MM.1S (cell line): ENCODE data around the gene SORBS2.

Experiments used
- DNase-seq: peaks from one replicate; pipeline ENCODE4 v3.0.0-alpha.2; 2015
- H2AFZ ChIP-seq: fragments of 300-600 bp; sonication (generic); 2 replicates; pipeline ENCODE4 v1.6.0; 2016; ENCODE audit warnings: antibody characterized with exemption, low read length
- H3F3A ChIP-seq: fragments of 300-600 bp; sonication (generic); 2 replicates; pipeline ENCODE4 v1.6.1; 2016; ENCODE audit warnings: mild to moderate bottlenecking, antibody characterized with exemption, low read length, moderate library complexity, mixed read lengths; ENCODE audit not compliant: insufficient read depth
- H3K27ac ChIP-seq: fragments of 300-600 bp; sonication (generic); 2 replicates; pipeline ENCODE4 v1.5.1; 2016; ENCODE audit warnings: mild to moderate bottlenecking, low read length
- H3K27me3 ChIP-seq: fragments of 300-600 bp; sonication (generic); replicated peaks from 2 replicates; pipeline ENCODE4 v1.6.0; 2016; ENCODE audit warnings: low read length; ENCODE audit not compliant: insufficient read depth
- H3K36me3 ChIP-seq: fragments of 300-600 bp; sonication (generic); replicated peaks from 2 replicates; pipeline ENCODE4 v1.6.1; 2016; ENCODE audit warnings: mild to moderate bottlenecking, low read length, mixed read lengths; ENCODE audit not compliant: insufficient read depth
- H3K4me1 ChIP-seq: fragments of 300-600 bp; sonication (generic); 2 replicates; pipeline ENCODE4 v1.6.1; 2016; ENCODE audit warnings: low read length, mixed read lengths
- H3K4me2 ChIP-seq: fragments of 300-600 bp; sonication (generic); 2 replicates; pipeline ENCODE4 v1.6.0; 2016; ENCODE audit warnings: low read depth, low read length
- H3K4me3 ChIP-seq: fragments of 300-600 bp; sonication (generic); 2 replicates; pipeline ENCODE4 v1.5.1; 2016; ENCODE audit warnings: low read length, mixed read lengths
- H3K79me2 ChIP-seq: fragments of 300-600 bp; sonication (generic); 2 replicates; pipeline ENCODE4 v1.6.1; 2016; ENCODE audit warnings: mixed run types, low read length, mixed read lengths
- H3K9ac ChIP-seq: fragments of 300-600 bp; sonication (generic); 2 replicates; pipeline ENCODE4 v1.6.1; 2016; ENCODE audit warnings: low read length, mixed read lengths
- H3K9me2 ChIP-seq: fragments of 300-600 bp; sonication (generic); replicated peaks from 2 replicates; pipeline ENCODE4 v1.6.1; 2016; ENCODE audit warnings: mild to moderate bottlenecking, low read length, mixed read lengths; ENCODE audit not compliant: insufficient read depth
- H3K9me3 ChIP-seq: fragments of 300-600 bp; sonication (generic); replicated peaks from 2 replicates; pipeline ENCODE4 v1.6.1; 2016; ENCODE audit warnings: mild to moderate bottlenecking, low read length, mixed read lengths; ENCODE audit not compliant: insufficient read depth
- H4K20me1 ChIP-seq: fragments of 300-600 bp; sonication (generic); 2 replicates; pipeline ENCODE4 v1.6.1; 2016; ENCODE audit warnings: mild to moderate bottlenecking, low read length, moderate library complexity, mixed read lengths; ENCODE audit not compliant: insufficient read depth
- EZH2 ChIP-seq: fragments of 300-600 bp; sonication (generic); optimal IDR thresholded peaks from 2 replicates; pipeline ENCODE3; 2017; ENCODE audit warnings: low read depth, mild to moderate bottlenecking, antibody characterized with exemption, low read length, mixed read lengths
- EZH2phosphoT487 ChIP-seq: fragments of 300-600 bp; sonication (generic); IDR thresholded peaks from 2 replicates; pipeline ENCODE4 v1.6.1; 2018; ENCODE audit warnings: antibody characterized with exemption, low read length
- TF ChIP-seq, protein P1 (sequence below): fragments of 300-600 bp; sonication (generic); IDR thresholded peaks from 2 replicates; pipeline ENCODE4 v1.5.1; 2016; ENCODE audit warnings: antibody characterized with exemption, low read length, mixed read lengths

SORBS2 gene

GRCh38 chr4:185672618-185673017 lies 139.4 kb downstream of the SORBS2 start:
- no peak for TF ChIP-seq EZH2
- TF ChIP-seq, protein P1, sequence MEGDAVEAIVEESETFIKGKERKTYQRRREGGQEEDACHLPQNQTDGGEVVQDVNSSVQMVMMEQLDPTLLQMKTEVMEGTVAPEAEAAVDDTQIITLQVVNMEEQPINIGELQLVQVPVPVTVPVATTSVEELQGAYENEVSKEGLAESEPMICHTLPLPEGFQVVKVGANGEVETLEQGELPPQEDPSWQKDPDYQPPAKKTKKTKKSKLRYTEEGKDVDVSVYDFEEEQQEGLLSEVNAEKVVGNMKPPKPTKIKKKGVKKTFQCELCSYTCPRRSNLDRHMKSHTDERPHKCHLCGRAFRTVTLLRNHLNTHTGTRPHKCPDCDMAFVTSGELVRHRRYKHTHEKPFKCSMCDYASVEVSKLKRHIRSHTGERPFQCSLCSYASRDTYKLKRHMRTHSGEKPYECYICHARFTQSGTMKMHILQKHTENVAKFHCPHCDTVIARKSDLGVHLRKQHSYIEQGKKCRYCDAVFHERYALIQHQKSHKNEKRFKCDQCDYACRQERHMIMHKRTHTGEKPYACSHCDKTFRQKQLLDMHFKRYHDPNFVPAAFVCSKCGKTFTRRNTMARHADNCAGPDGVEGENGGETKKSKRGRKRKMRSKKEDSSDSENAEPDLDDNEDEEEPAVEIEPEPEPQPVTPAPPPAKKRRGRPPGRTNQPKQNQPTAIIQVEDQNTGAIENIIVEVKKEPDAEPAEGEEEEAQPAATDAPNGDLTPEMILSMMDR: no peak
- TF ChIP-seq EZH2phosphoT487: no peak
- no peaks in the 10 kb centered on the region for H3K36me3 ChIP-seq
- H3K9me3 ChIP-seq: no peaks in the 10 kb centered on the region
- no peak for DNase-seq
- H3K9ac ChIP-seq: no peak overlapping the region
- H3K27ac ChIP-seq: no peak overlapping the region
- no peaks in the 10 kb centered on the region for H3K4me1 ChIP-seq
- no peak overlapping the region for H3K4me2 ChIP-seq
- no peaks in the 10 kb centered on the region for H3K27me3 ChIP-seq
- no peak overlapping the region for H2AFZ ChIP-seq
- H3F3A ChIP-seq: no peaks in the 10 kb centered on the region
- H3K79me2 ChIP-seq: no peaks in the 10 kb centered on the region
- H3K4me3 ChIP-seq: no peak overlapping the region
- no peaks in the 10 kb centered on the region for H4K20me1 ChIP-seq
- H3K9me2 ChIP-seq: no peaks in the 10 kb centered on the region

- no peak overlapping the region for H3K4me2 ChIP-seq
- H3K79me2 ChIP-seq: no peaks in the 10 kb centered on the region
- no peaks in the 10 kb centered on the region for H3K9me3 ChIP-seq
- H3K27ac ChIP-seq: no peak overlapping the region
- H3K36me3 ChIP-seq: no peaks in the 10 kb centered on the region
- no peaks in the 10 kb centered on the region for H3K4me1 ChIP-seq
- H3K4me3 ChIP-seq: no peak overlapping the region
- DNase-seq: no peak
- no peaks in the 10 kb centered on the region for H3K9me2 ChIP-seq
- H4K20me1 ChIP-seq: no peaks in the 10 kb centered on the region
- no peak overlapping the region for H3K9ac ChIP-seq
- no peaks in the 10 kb centered on the region for H3F3A ChIP-seq
- no peak overlapping the region for H2AFZ ChIP-seq
- no peak for TF ChIP-seq EZH2
- TF ChIP-seq EZH2phosphoT487: no peak
- TF ChIP-seq, protein P1: no peak
- no peaks in the 10 kb centered on the region for H3K27me3 ChIP-seq
These were observed 139.8 kb downstream of the SORBS2 start for GRCh38 chr4:185672151-185672550.

GRCh38 chr4:185671496-185671895 lies 140.5 kb downstream of the SORBS2 start:
- Histone ChIP-seq H3K9ac (no peak overlapping the region), H3K4me1 (no peaks in the 10 kb centered on the region), H4K20me1 (no peaks in the 10 kb centered on the region), H3K9me3 (no peaks in the 10 kb centered on the region), H3K27ac (no peak overlapping the region), H3K4me3 (no peak overlapping the region), H3K36me3 (no peaks in the 10 kb centered on the region), H3K79me2 (no peaks in the 10 kb centered on the region), H3K27me3 (no peaks in the 10 kb centered on the region), H3F3A (no peaks in the 10 kb centered on the region), H2AFZ (no peak overlapping the region), H3K9me2 (no peaks in the 10 kb centered on the region), H3K4me2 (no peak overlapping the region)
- TF ChIP-seq EZH2 (no peak), EZH2phosphoT487 (no peak)
- TF ChIP-seq, protein P1: no peak
- DNase-seq: no peak

DNA sequence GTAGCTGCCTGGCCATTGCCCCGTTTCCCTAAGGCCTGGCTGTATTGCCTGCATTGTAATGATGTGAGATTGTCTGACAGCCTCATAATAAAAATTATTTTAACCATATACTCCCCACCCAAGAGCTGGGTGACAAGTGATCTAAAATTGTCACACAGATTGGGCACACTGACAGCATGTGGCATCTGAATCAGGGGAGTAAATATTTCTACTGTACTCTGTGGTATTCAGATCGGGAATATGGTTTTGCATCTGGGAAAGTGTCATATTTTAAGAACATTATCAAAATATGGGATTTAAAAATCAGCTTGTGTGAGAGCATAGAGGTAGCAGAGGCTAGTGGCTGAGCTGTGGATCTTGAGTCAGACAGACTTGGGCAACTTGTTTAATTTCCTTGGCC lies 140.9 kb downstream of the SORBS2 start:
- Histone ChIP-seq H3K9me2 (no peaks in the 10 kb centered on the region), H4K20me1 (no peaks in the 10 kb centered on the region), H3K79me2 (no peaks in the 10 kb centered on the region), H3K27me3 (no peaks in the 10 kb centered on the region), H3K9me3 (no peaks in the 10 kb centered on the region), H2AFZ (no peak overlapping the region), H3K36me3 (no peaks in the 10 kb centered on the region), H3K4me3 (no peak overlapping the region), H3K4me2 (no peak overlapping the region), H3K27ac (no peak overlapping the region), H3K4me1 (no peaks in the 10 kb centered on the region), H3K9ac (no peak overlapping the region), H3F3A (no peaks in the 10 kb centered on the region)
- DNase-seq: no peak
- TF ChIP-seq EZH2: no peak
- TF ChIP-seq, protein P1: no peak
- TF ChIP-seq EZH2phosphoT487: no peak
